HL-60 (cell line): Measurements from ENCODE around the gene PIP5KL1.

ENCODE experiments used
- DNase-seq, 2 experiments: peaks; one replicate each; pipeline ENCODE4 v3.0.0-alpha.2; 2010 to 2020; ENCODE audit warnings: low read depth in 1 of 2, low spot score in 1 of 2
- H3K27ac ChIP-seq: fragments of 250-450 bp; sonication (Bioruptor Pico); replicated peaks from 2 replicates; pipeline ENCODE4 v1.5.1; 2020; ENCODE audit warnings: mild to moderate bottlenecking, moderate library complexity
- H3K27me3 ChIP-seq: fragments of 250-450 bp; sonication (Bioruptor Pico); 2 replicates; pipeline ENCODE4 v1.5.1; 2021; ENCODE audit warnings: mild to moderate bottlenecking, moderate library complexity; ENCODE audit not compliant: insufficient read depth, poor library complexity, severe bottlenecking
- H3K4me3 ChIP-seq: replicated peaks from 2 replicates; pipeline ENCODE4 v1.5.1; 2011; ENCODE audit warnings: mild to moderate bottlenecking, control low read depth, low read length; ENCODE audit not compliant: insufficient read depth
- GABPA ChIP-seq: IDR thresholded peaks from 2 replicates; pipeline ENCODE4 v1.6.1; 2012; ENCODE audit warnings: low read depth
- POLR2AphosphoS5 ChIP-seq: IDR thresholded peaks from 2 replicates; pipeline ENCODE4 v1.6.1; 2012; ENCODE audit warnings: low read depth
- SPI1 ChIP-seq: IDR thresholded peaks from 2 replicates; pipeline ENCODE4 v1.6.1; 2012; ENCODE audit warnings: low read depth, mild to moderate bottlenecking, borderline replicate concordance
- TF ChIP-seq, protein P1 (sequence below): IDR thresholded peaks from 2 replicates; pipeline ENCODE4 v1.6.1; 2012; ENCODE audit warnings: low read depth; ENCODE audit not compliant: insufficient replicate concordance
- TF ChIP-seq, protein P2 (sequence below): IDR thresholded peaks from one replicate; pipeline ENCODE4 v1.5.1; 2011; ENCODE audit warnings: low read length, control low read depth, inconsistent platforms; ENCODE audit not compliant: insufficient read depth

PIP5KL1 gene

DNA sequence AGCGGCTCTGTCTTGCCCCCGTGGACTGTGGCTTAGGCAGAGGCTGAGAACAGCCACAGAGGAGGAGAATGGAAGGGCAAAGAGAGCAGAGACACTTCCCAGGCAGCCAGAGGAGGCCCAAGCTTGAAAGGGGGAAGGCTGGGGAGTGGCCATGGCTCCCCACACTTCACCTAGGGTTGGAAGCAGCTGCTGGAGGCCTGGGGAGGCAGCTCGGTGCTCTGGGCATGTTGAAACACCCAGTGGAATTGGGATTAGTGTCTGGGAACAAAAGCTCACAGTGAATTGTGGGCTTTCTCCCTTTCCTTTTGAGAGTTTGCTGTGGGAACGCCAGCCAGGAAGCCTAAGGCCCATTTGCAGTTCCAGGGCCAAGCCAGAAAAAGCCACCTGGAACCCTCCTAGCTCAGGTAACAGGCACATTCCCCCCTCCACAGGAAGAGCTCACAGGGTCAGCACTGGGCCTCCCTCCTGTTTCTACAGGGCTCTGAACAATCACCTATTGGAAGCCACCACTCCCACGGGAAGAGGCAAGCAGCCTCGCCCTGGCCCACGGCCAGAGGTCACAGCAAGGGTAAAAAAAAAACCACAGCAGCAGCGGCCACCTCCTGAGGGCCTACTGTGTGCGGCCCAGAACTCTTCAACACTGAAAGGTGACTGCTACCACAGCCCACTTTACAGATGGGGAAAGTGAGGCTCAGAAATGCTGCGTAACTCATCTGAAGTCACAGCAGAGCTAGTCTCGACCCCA lies 30.0 kb upstream of the PIP5KL1 start:
- H3K4me3 ChIP-seq: no peak overlapping the region
- H3K27me3 ChIP-seq: no peaks in the 10 kb centered on the region
- DNase-seq: no peak
- TF ChIP-seq, protein P1, sequence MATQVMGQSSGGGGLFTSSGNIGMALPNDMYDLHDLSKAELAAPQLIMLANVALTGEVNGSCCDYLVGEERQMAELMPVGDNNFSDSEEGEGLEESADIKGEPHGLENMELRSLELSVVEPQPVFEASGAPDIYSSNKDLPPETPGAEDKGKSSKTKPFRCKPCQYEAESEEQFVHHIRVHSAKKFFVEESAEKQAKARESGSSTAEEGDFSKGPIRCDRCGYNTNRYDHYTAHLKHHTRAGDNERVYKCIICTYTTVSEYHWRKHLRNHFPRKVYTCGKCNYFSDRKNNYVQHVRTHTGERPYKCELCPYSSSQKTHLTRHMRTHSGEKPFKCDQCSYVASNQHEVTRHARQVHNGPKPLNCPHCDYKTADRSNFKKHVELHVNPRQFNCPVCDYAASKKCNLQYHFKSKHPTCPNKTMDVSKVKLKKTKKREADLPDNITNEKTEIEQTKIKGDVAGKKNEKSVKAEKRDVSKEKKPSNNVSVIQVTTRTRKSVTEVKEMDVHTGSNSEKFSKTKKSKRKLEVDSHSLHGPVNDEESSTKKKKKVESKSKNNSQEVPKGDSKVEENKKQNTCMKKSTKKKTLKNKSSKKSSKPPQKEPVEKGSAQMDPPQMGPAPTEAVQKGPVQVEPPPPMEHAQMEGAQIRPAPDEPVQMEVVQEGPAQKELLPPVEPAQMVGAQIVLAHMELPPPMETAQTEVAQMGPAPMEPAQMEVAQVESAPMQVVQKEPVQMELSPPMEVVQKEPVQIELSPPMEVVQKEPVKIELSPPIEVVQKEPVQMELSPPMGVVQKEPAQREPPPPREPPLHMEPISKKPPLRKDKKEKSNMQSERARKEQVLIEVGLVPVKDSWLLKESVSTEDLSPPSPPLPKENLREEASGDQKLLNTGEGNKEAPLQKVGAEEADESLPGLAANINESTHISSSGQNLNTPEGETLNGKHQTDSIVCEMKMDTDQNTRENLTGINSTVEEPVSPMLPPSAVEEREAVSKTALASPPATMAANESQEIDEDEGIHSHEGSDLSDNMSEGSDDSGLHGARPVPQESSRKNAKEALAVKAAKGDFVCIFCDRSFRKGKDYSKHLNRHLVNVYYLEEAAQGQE: no peak
- TF ChIP-seq POLR2AphosphoS5: no peak
- no peak for TF ChIP-seq GABPA
- TF ChIP-seq SPI1: no peak
- TF ChIP-seq, protein P2, sequence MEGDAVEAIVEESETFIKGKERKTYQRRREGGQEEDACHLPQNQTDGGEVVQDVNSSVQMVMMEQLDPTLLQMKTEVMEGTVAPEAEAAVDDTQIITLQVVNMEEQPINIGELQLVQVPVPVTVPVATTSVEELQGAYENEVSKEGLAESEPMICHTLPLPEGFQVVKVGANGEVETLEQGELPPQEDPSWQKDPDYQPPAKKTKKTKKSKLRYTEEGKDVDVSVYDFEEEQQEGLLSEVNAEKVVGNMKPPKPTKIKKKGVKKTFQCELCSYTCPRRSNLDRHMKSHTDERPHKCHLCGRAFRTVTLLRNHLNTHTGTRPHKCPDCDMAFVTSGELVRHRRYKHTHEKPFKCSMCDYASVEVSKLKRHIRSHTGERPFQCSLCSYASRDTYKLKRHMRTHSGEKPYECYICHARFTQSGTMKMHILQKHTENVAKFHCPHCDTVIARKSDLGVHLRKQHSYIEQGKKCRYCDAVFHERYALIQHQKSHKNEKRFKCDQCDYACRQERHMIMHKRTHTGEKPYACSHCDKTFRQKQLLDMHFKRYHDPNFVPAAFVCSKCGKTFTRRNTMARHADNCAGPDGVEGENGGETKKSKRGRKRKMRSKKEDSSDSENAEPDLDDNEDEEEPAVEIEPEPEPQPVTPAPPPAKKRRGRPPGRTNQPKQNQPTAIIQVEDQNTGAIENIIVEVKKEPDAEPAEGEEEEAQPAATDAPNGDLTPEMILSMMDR: no peak
- no peak overlapping the region for H3K27ac ChIP-seq

- no peak for DNase-seq
- no peak for TF ChIP-seq GABPA
- TF ChIP-seq SPI1: no peak
- TF ChIP-seq, protein P1: no peak
- no peak for TF ChIP-seq POLR2AphosphoS5
- TF ChIP-seq, protein P2: no peak
- H3K27ac ChIP-seq: no peak overlapping the region
- no peaks in the 10 kb centered on the region for H3K27me3 ChIP-seq
- H3K4me3 ChIP-seq: no peak overlapping the region
Measured at GRCh38 chr9:127959841-127960409, 29.3 kb upstream of the PIP5KL1 start.

- Histone ChIP-seq H3K27me3 (no peaks in the 10 kb centered on the region), H3K27ac (no peak overlapping the region), H3K4me3 (no peak overlapping the region)
- TF ChIP-seq SPI1 (no peak), GABPA (no peak), POLR2AphosphoS5 (no peak)
- TF ChIP-seq, protein P2: no peak
- TF ChIP-seq, protein P1: no peak
- DNase-seq: no peak
Measured at GRCh38 chr9:127959398-127959797, 28.8 kb upstream of the PIP5KL1 start.
